Pulmonary artery endothelial cell (primary cell): ENCODE results near the gene SYT6. TPM values are rescaled to one million over a fixed set of nuclear protein-coding genes. Genes with fewer than 3 reads are reported as not detected.

Source experiments
- DNase-seq: peaks from one replicate; pipeline ENCODE4 v3.0.0-alpha.2; 2011; ENCODE audit warnings: low read depth, low spot score
- total RNA-seq: library from RNA; depleted of rRNA; stranded (reverse); fragments of >200 nt; gene quantifications from 2 replicates; pipeline ENCODE4 v1.2.3, GENCODE V29; 2014

Gene SYT6
- total RNA-seq, 1 donor from 2014 or later = not detected

- no peak for DNase-seq
Measured at GRCh38 chr1:114154146-114154962, 685 bp upstream of the SYT6 start.

GRCh38 chr1:114152508-114153260 is 985 bp downstream of the SYT6 start:
- no peak for DNase-seq

DNA sequence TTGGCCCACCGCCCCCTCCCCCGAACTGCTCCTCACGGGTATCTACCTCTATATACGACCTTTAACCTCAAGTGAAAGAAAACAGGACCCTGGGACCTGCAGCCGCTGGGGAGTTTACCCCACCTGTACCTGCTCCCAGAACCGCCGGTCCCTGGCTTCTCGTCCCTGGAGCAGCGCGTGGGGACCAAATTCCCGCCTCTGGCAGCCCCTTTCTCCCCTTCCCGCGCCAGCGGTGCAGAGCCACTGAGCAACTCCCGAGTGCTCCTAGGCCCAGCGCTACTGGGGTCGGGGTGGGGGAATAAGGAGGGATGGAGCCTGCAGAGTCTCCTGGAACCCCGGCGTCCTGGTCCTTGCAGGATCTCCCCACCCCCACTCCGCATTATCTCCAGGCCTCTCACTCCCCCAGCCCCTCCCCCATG is 1.6 kb downstream of the SYT6 start:
- DNase-seq = no peak

DNA sequence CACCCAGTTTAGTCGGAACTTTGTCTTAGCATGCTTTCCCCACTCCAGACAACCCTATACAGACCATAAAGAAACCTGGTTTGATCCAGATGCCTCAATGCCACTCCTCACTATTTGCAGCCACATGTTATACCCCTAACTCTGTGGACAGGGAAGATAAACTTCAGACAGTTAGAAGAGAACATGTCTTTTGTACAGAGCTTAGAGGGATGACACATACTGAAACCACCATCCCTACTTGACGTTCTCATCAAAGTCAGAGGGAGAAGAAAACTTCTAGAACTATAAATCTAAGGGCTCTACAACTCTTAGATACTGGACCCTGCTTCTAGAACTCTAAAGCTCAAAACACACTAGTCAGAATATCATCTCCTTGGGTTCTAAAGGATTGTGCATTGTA is 3.7 kb downstream of the SYT6 start:
- no peak for DNase-seq

GRCh38 chr1:114149211-114149610 is 4.5 kb downstream of the SYT6 start:
- DNase-seq = no peak

DNA sequence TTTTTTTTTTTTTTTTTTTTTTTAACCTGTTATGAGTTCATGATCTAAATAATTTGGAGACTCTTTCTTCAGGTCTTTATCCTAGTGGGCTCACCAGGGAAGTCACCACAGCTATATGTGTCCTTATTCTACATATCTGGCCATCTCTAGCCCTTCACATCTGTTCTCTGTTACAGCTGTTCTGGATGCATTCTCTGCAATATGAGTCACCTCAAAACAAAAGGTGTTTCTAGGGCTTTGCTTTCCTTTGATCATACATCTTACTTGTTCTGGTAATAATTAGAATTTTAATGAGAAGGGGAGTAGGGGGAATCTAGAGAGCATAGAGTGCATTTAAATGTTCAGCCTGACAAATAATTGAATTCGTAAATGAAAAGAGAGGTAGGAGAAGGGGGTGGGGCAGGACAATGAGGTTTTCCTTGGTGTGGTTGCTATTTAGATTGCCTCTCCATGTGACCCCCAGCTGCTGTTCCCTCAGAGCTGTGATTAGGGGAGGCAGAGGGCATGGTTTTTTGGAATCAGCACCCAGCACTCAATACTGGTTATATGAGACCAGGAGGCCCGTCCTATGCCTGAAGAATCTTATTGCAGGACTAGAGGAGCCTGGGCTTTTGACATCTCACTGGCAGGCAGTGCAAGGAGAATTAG is 8.0 kb downstream of the SYT6 start:
- no peak for DNase-seq

GRCh38 chr1:114144016-114144415 is 9.7 kb downstream of the SYT6 start:
- no peak for DNase-seq

DNA sequence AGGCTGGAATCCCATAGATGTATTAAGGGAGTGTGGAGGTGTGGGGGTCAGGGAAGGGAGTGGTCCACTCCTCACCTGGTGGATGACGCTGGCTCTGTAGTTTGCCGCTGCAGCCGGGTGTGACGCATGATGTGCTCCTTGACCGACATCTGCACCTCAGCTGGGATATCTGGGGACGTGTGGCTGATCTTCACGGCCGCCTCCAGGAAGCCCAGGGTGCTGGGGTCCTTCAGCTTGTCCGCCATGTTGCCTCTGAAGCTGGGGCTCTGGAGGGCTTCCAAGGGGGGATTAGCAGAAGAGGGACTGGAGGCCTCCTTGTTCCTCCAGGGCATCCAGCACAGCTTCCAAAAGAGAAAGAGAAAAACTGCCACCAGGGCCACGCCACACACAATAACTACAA is 14.1 kb downstream of the SYT6 start:
- no peak for DNase-seq

- no peak for DNase-seq
Measured at GRCh38 chr1:114137497-114137896, 16.2 kb downstream of the SYT6 start.

DNA sequence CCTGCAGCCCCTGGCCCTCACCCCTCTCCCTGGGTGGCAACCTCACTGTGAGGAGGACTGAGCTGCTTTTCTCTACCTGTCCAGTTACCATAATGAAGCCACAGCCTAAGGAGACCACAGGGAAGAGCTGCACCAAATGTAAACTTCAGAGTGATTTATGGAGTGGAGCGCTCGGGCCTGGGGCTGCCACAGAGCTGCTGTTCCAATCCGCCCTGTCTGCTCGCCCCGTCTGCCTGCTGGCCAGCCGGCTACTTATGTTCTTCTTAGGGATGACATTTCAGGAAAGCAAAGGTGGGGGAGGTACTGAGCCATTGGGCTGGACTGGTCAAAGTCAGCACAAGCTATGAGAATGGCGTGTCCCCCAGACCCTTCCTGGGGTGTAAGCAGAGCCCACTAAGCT is 17.9 kb downstream of the SYT6 start:
- no peak for DNase-seq

GRCh38 chr1:114134518-114134917 is 19.2 kb downstream of the SYT6 start:
- DNase-seq = no peak

GRCh38 chr1:114133129-114133528 is 20.5 kb downstream of the SYT6 start:
- no peak for DNase-seq

DNA sequence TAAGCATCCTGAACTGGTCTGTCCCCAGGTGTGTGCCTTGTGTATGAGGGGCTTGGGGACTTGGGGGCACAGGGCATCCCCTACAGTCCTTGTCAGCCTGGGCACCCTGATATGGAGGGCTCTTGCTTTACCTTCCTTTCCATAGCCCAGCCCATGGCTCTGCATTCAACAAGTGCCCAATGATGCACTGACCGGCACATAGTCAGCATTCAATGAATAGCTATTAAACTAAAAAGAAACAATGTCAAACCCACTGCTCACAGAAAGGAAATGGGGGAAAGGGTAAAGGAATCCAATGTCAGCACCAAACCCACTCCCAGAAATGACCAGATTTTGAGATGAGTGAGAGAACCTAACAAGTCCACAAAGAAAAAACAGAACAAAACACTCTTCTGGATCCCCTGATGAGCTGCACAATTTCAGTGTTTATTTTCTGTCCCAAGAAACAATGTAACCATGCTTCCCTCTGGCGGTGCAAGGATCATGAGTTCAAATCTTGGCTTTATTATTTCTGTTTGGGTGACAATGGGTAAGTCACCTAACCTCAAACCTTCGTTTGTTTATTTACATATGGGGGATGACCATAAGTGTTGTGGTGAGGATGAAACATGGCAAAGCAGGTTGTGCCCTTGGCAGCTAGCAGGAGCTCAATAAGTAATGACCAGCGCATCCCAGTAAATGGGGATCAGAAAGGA is 22.0 kb downstream of the SYT6 start:
- no peak for DNase-seq

GRCh38 chr1:114130846-114131525 is 22.7 kb downstream of the SYT6 start:
- no peak for DNase-seq

GRCh38 chr1:114130213-114130612 is 23.5 kb downstream of the SYT6 start:
- no peak for DNase-seq

DNA sequence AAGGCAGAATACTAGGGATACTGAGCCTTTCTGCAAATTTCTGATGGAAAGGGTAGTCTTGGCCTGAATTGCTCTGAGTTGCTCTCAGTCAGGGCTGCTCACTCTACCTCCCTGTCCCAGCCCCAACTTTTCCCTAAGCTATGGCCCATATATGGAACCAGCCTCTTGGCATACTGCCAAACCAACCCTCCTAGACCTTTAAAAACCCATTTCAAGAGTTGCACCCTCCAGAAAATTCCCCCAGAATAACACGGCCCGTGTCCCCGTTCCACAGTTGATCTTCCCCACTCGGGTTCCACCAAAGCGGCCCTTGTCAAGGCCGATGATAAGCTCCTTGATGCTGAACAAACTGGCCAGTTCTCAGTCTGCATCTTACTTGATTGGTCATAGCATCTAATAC is 25.4 kb downstream of the SYT6 start:
- DNase-seq = no peak

DNA sequence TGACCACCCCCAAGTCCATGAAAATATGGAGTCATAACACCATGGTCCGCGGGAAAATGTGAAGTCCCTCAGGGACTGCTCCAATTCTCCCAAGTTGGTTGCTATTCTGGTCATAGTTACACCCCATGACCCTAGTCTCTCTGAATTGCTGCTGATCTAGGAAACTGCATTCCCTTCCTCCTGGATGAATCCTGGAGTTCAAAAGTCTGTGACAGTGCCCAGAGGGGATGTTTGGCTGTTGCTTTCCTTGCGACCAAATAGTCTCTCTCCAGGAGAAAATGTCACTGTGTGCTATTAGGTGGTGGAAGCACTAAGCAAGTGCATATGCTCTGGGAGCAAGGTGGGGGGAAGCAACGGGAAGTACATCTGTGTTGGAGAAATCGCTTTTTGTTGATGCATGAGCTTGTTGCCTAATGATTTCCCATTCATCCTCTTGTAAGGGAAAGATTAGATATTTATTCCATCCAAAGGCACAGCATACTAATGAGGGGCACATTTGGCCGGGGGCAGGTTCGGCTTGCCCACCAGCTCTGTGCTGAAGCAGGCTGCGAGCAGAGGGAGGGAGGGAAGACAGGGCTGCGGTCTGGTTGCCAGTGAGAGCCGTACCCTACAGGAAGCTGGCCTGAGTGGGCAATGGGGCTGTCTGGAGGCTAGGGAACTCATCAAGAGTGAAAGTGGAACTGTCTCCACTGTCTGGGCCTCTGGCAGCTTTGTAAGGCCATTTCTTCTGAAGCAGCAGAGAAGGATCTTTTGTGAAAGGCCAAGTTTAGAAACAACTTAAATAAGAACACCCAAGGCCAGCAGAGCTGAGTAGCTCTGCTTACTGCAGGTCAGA is 27.2 kb downstream of the SYT6 start:
- DNase-seq = no peak

DNA sequence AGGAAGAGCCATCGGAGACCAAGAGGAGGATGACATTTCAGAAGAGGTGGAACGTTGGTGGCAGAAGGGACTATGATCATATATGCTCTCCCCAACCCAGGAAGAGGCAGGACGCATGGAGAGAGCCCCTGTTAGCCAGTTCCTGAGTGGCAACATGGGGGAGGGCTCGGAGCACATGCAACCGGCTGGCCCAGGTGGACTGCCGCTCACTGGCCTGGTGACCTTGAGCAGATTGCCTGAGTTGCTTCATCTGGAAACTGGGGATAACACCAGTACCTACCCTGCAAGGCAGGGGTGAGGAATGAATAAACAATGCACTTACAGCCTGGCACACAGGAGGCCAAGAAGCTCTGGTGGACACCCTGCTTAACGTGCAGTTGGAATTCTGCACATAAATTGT is 29.0 kb downstream of the SYT6 start:
- no peak for DNase-seq

DNA sequence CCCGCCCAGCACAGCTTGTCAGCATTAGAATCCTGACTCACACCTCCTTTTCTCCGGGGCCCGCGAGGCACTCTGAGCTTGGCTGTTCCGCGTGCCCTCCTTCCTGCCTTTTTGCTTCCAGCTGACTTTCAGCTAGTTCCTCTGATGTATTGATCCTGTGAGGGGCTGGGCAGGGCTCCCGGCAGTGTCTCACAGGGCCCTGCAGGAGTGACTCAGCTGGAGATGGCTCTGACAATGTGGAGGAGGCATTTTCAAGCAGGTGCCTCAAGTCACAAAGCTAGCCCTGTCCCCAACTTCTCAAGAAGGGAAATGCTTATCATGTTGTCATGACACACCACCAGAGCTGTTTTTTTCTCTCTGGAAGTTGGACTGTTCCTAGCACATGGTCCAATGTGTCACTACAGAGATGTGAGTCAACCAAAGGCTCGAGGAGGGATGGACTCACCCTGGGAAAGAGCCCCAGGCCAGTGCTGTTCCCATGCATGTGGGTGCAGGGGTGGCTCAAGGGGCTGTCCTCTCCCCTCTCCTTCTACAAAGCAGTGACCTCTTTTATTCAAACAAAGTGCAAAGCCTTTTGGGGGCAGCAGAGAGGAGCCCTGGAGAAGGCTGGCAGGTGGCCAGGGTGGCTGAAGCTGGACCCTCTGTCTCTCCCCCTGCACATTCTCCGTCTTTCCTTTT is 30.6 kb downstream of the SYT6 start:
- DNase-seq = no peak
